ENCODE measurements around the gene ANO1. TPM values are rescaled to one million over a fixed set of nuclear protein-coding genes. Genes with fewer than 3 reads are reported as not detected.

The ANO1 gene
- total and polyA plus RNA-seq, 2 of the 8 experiments (the other 6 are each of a cell fraction or from before 2014, with no cell fraction given), result 4.7 to 5.0 TPM

GRCh38 chr11:70091638-70092037, 13.5 kb downstream of the ANO1 start:
- no peak for TF ChIP-seq SIN3A (conservative IDR thresholded peaks at IDR 0.05 in 1 of 2, IDR thresholded peaks at IDR 0.05 in 1 of 2; ENCODE audit: low read depth in 1 of 2, low read length in 2 of 2)
- TF ChIP-seq GABPA (IDR thresholded peaks at IDR 0.05; ENCODE audit: borderline replicate concordance, insufficient read depth, low read length), result no peak
- TF ChIP-seq POU5F1 (IDR thresholded peaks at IDR 0.05; ENCODE audit: low read depth, low read length), result no peak
- WGBS, 2 experiments (ENCODE audit: extremely low coverage in 1 of 2, insufficient coverage in 1 of 2, insufficient read length in 1 of 2, insufficient replicate concordance in 2 of 2, low coverage in 1 of 2, low lambda C conversion rate in 2 of 2, missing lambda C conversion rate in 1 of 2), result 93% methylated on average over 8 of the region's 8 CpGs; no CpG with 5 or more reads in 1 of the 2 experiments

More at GRCh38 chr11:70091638-70092037, 13.5 kb downstream of the ANO1 start:
- H3K23me2 ChIP-seq (ENCODE audit: low read depth, low read length), result no peaks in the 10 kb centered on the region
- H2BK5ac ChIP-seq (ENCODE audit: low read depth, low read length), result no peak overlapping the region
- no peak overlapping the region for H3K4ac ChIP-seq (replicated peaks; ENCODE audit: insufficient read length, low read depth, low read length)
- H4K20me1 ChIP-seq (replicated peaks in 1 of 2; ENCODE audit: control insufficient read depth in 1 of 2, insufficient read depth in 2 of 2, low read length in 2 of 2), result no peaks in the 10 kb centered on the region
- H3K56ac ChIP-seq (replicated peaks; ENCODE audit: insufficient read length, low read depth, low read length), result no peak overlapping the region
- H3K27ac ChIP-seq (ENCODE audit: low read depth, low read length), result no peak overlapping the region
- H2BK20ac ChIP-seq (ENCODE audit: low read length), result no peak overlapping the region
- H3K4me1 ChIP-seq (replicated peaks in 1 of 4; ENCODE audit: control insufficient read depth in 3 of 4, insufficient read depth in 4 of 4, low read length in 3 of 4), result peaks cover 0 to 6% (median 4%) of the 10 kb centered on the region in 4 experiments; a peak in 6 of 7 replicates
- no peak overlapping the region; the same call in 1 of the 2 replicates for H2BK12ac ChIP-seq (ENCODE audit: low read depth, low read length)
- no peak overlapping the region for H3K9ac ChIP-seq (replicated peaks in 1 of 4; ENCODE audit: extremely low read depth in 1 of 4, low read depth in 3 of 4, low read length in 3 of 4)
- no peak overlapping the region for H3K4me2 ChIP-seq (ENCODE audit: insufficient read depth in 1 of 2, low read depth in 2 of 2, low read length in 2 of 2)
- H3K27me3 ChIP-seq (replicated peaks in 1 of 4; ENCODE audit: control insufficient read depth in 3 of 4, extremely low read depth in 1 of 4, insufficient read depth in 3 of 4, low read length in 3 of 4), result no peaks in the 10 kb centered on the region; a peak in 1 of 7 replicates
- FAIRE-seq, result no peak
- no peak overlapping the region for H2BK15ac ChIP-seq (ENCODE audit: low read length)
- no peak overlapping the region for H4K8ac ChIP-seq (ENCODE audit: extremely low read depth, insufficient read depth, low read length)
- H2AFZ ChIP-seq (ENCODE audit: low read length), result no peak overlapping the region
- CTCF ChIA-PET (ENCODE audit: partially characterized antibody), result interaction anchor here (0.5 to 2.3 kb wide), 5 partner anchors 9 to 174 kb away, joined by 3 to 10 read pairs (median 5); no protein-coding TSS in a partner anchor
- no peaks in the 10 kb centered on the region for H3K79me2 ChIP-seq (ENCODE audit: control insufficient read depth in 1 of 2, insufficient read depth in 2 of 2, low read length in 2 of 2)
- H4K5ac ChIP-seq (ENCODE audit: insufficient read length, low read depth, low read length), result no peak overlapping the region
- no peak overlapping the region for H3K14ac ChIP-seq (ENCODE audit: insufficient read length)
- H3K9me3 ChIP-seq (ENCODE audit: insufficient read depth in 2 of 2, low read depth in 1 of 2, low read length in 1 of 2), result no peaks in the 10 kb centered on the region
- DNase-seq (ENCODE audit: low read depth in 1 of 2, low spot score in 2 of 2), result no peak
- no peak overlapping the region for H2BK120ac ChIP-seq (replicated peaks; ENCODE audit: low read depth, low read length)
- no peak overlapping the region for H3K23ac ChIP-seq (ENCODE audit: insufficient read length)
- H3K36me3 ChIP-seq (ENCODE audit: control insufficient read depth in 2 of 4, insufficient read depth in 4 of 4, low read length in 3 of 4), result no peaks in the 10 kb centered on the region
- POLR2A ChIA-PET (ENCODE audit: partially characterized antibody), result interaction anchor here (0.8 kb wide), 1 partner anchor 31 kb away, joined by 3 read pairs; no protein-coding TSS in a partner anchor
- H4K91ac ChIP-seq (replicated peaks; ENCODE audit: insufficient read length, low read length), result no peak overlapping the region
- no peak overlapping the region for H2AK5ac ChIP-seq (ENCODE audit: low read depth, low read length)
- no peak overlapping the region for H3K4me3 ChIP-seq (ENCODE audit: extremely low read depth in 1 of 4, insufficient read depth in 2 of 4, low read depth in 3 of 4, low read length in 4 of 4)
- H3K79me1 ChIP-seq (ENCODE audit: low read depth, low read length), result no peaks in the 10 kb centered on the region
- no peak overlapping the region for H3K18ac ChIP-seq (ENCODE audit: extremely low read depth, low read length)
